Ishikawa (cell line): ENCODE measurements around the gene KNTC1.

Source experiments
- CEBPB ChIP-seq: IDR thresholded peaks from 2 replicates; pipeline ENCODE4 v1.6.1; 2012
- EGR1 ChIP-seq: IDR thresholded peaks from 2 replicates; pipeline ENCODE4 v1.6.1; 2012
- EP300 ChIP-seq: IDR thresholded peaks from 2 replicates; pipeline ENCODE4 v1.6.1; 2012; ENCODE audit warnings: borderline replicate concordance
- TEAD4 ChIP-seq: IDR thresholded peaks from 2 replicates; pipeline ENCODE4 v1.6.1; 2012
- ZBTB7A ChIP-seq: IDR thresholded peaks from 2 replicates; pipeline ENCODE4 v1.6.1; 2012; ENCODE audit warnings: low read depth

DNA sequence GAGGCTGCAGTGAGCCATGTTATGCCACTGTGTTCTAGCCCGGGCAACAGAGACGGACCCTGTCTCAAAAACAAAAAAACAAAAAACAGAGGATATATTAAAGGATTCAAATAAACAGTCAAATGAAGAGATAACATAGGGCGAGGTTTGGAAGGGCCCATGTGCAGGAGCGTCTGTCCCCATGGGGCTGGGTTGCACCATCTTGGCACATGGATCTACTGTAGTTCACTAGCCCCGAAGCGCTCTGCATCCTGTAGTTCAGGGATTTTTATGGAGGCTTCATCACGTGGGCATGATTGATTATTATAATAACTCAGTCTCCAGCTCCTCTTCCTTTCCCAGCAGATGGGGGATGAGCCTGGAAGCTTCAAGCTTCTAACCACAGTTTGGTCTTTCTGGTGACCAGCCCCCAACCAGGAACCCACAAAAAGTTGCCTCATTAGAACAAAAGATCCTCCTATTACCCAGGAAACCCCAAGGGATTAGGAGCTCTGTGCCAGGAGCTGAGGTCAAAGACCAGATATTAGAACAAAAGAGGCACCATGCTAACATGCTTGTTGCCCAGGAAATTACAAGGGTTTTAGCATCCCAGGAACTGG, 116.3 kb downstream of the KNTC1 start:
- TF ChIP-seq TEAD4 (no peak), CEBPB (no peak), EGR1 (no peak), EP300 (no peak), ZBTB7A (no peak)
